ENCODE results near the gene DRD2.

- TF ChIP-seq CTCF (IDR thresholded peaks at IDR 0.05) = no peak
- TF ChIP-seq EP300 (IDR thresholded peaks at IDR 0.05) = no peak
- TF ChIP-seq POLR2A (IDR thresholded peaks at IDR 0.05) = no peak
These were observed 43.7 kb upstream of the DRD2 start for GRCh38 chr11:113518716-113519495.
